Panc1 (cell line): Measurements from ENCODE around the gene ARAF. TPM values are rescaled to one million over a fixed set of nuclear protein-coding genes. Genes with fewer than 3 reads are reported as not detected.
A peak's percentile ranks its signal among the peaks of the same experiment; 100 is the strongest.

Experiments
- ATAC-seq: fragments of 200-7000 bp; cut with Tn5 transposase; 2 replicates; pipeline ENCODE4 v1.9.1; 2020; ENCODE audit warnings: mild to moderate bottlenecking, moderate library complexity
- BruUV-seq: library from RNA; stranded (reverse); fragments of 400-500 nt; replicated peaks from 2 replicates; lab custom pipeline; 2021; lab: Mats Ljungman, UMichigan
- CTCF ChIA-PET: fragments of 300-600 bp; sonication (Branson Sonifier 250); formaldehyde crosslinking; loops from one replicate; lab custom pipeline; 2022; ENCODE audit warnings: antibody characterized with exemption; lab: Charles Lee
- POLR2A ChIA-PET: fragments of 300-600 bp; sonication (Branson Sonifier 250); formaldehyde crosslinking; loops from one replicate; lab custom pipeline; 2022; ENCODE audit warnings: antibody characterized with exemption; lab: Charles Lee
- DNase-seq: peaks from one replicate; pipeline ENCODE4 v3.0.0-alpha.2; 2010; ENCODE audit warnings: low read depth, low spot score
- H3K27ac ChIP-seq: 2 replicates; pipeline ENCODE4 v1.5.1; 2011; ENCODE audit warnings: mild to moderate bottlenecking, low read length, inconsistent platforms
- H3K27me3 ChIP-seq: fragments of 200-500 bp; sonication (Bioruptor generic); 2 replicates; pipeline ENCODE4 v1.6.0; 2014; ENCODE audit warnings: low read length, inconsistent platforms; ENCODE audit not compliant: control insufficient read depth, insufficient read depth
- H3K36me3 ChIP-seq: fragments of 200-500 bp; sonication (Bioruptor generic); 2 replicates; pipeline ENCODE4 v1.5.1; 2014; ENCODE audit warnings: inconsistent platforms, mild to moderate bottlenecking, low read length, moderate library complexity; ENCODE audit not compliant: control insufficient read depth, insufficient read depth
- H3K4me1 ChIP-seq: 2 replicates; pipeline ENCODE4 v1.5.1; 2011; ENCODE audit warnings: inconsistent platforms, mild to moderate bottlenecking, low read length, moderate library complexity; ENCODE audit not compliant: control insufficient read depth, insufficient read depth
- H3K4me3 ChIP-seq, 2 experiments: 2 replicates each; pipeline ENCODE4 v1.5.1; 2011 to 2012; ENCODE audit warnings: low read depth in 2 of 2, low read length in 2 of 2, mild to moderate bottlenecking in 2 of 2, inconsistent platforms in 1 of 2, moderate library complexity in 1 of 2
- H3K9me3 ChIP-seq: fragments of 200-500 bp; sonication (Bioruptor generic); 2 replicates; pipeline ENCODE4 v1.5.1; 2014; ENCODE audit warnings: low read depth, mild to moderate bottlenecking, inconsistent platforms, low read length, moderate library complexity; ENCODE audit not compliant: control insufficient read depth, insufficient read depth
- POLR2AphosphoS5 ChIP-seq: IDR thresholded peaks from 2 replicates; pipeline ENCODE4 v1.6.1; 2012; ENCODE audit warnings: mild to moderate bottlenecking, low read depth, low read length, moderate library complexity
- SIN3A ChIP-seq: IDR thresholded peaks from 2 replicates; pipeline ENCODE4 v1.6.1; 2012; ENCODE audit warnings: low read depth, mild to moderate bottlenecking, low read length, moderate library complexity, borderline replicate concordance; ENCODE audit not compliant: insufficient read depth
- TCF7L2 ChIP-seq: IDR thresholded peaks from 2 replicates; pipeline ENCODE4 v1.6.1; 2011; ENCODE audit warnings: mild to moderate bottlenecking, low read depth, low read length, inconsistent platforms
- in situ Hi-C: cut with HindIII; loops from 2 replicates; pipeline ENCODE4 v1.10.0; 2016; ENCODE audit warnings: low sequenced_read_pairs, low pct_unique_long_range_greater_than_20kb
- intact Hi-C: fragments of 100-400 bp; cut with micrococcal nuclease; formaldehyde crosslinking; loops from one replicate; pipeline ENCODE4 v1.10.0; 2022; ENCODE audit not compliant: unreplicated experiment
- total RNA-seq: library from RNA; stranded (reverse); gene quantifications from one replicate; pipeline ENCODE4 v1.2.1, GENCODE V29; 2021; ENCODE audit not compliant: unreplicated experiment
- TF ChIP-seq, protein P1 (sequence below), 2 experiments: IDR thresholded peaks; 2 replicates each; pipeline ENCODE4 v1.6.1; 2011 to 2012; ENCODE audit warnings: low read depth in 2 of 2, control low read depth in 1 of 2, low read length in 1 of 2, mild to moderate bottlenecking in 1 of 2, moderate library complexity in 1 of 2; ENCODE audit not compliant: insufficient read depth in 1 of 2
- TF ChIP-seq, protein P2 (sequence below): fragments of 450-650 bp; IDR thresholded peaks from 2 replicates; pipeline ENCODE4 v1.5.1; 2017; ENCODE audit warnings: mild to moderate bottlenecking

Gene ARAF
- total RNA-seq, 1 experiment from 2014 or later = 87.9 TPM

DNA sequence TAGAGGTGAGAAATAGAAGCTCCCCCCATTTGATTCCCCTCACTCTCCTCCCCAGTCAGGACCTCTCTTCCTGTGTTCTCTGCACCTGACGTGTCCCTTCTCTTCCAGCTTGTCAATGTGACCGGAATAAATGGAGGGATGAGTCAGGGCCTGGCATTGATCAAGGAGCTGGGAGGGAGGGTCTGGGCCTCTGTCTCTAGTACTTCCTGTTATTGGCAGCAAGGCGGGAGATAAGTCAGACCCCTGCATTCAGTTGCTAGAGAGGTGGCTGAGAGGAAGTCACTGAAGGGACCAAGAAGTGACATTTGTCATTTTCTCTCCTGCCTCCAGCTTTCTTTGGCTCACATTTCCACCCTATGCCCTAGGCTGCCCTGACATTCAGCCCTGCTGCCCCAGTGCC, 42.9 kb upstream of the ARAF start:
- ChIA-PET CTCF (no interaction called here), POLR2A (interaction anchor here (0.7 kb wide), 1 partner anchor 174 kb away, joined by 9 read pairs; no protein-coding TSS in a partner anchor)
- H3K27ac ChIP-seq = no peak overlapping the region
- no peaks in the 10 kb centered on the region for H3K4me1 ChIP-seq
- H3K27me3 ChIP-seq = no peaks in the 10 kb centered on the region
- H3K9me3 ChIP-seq = no peaks in the 10 kb centered on the region
- in situ Hi-C loops (no loop called here), intact Hi-C loops (no loop called here)
- no peak for ATAC-seq
- no peak for DNase-seq
- H3K36me3 ChIP-seq = no peaks in the 10 kb centered on the region
- H3K4me3 ChIP-seq = no peak overlapping the region
- TF ChIP-seq TCF7L2 (no peak), SIN3A (no peak), POLR2AphosphoS5 (no peak)
- TF ChIP-seq, protein P1, sequence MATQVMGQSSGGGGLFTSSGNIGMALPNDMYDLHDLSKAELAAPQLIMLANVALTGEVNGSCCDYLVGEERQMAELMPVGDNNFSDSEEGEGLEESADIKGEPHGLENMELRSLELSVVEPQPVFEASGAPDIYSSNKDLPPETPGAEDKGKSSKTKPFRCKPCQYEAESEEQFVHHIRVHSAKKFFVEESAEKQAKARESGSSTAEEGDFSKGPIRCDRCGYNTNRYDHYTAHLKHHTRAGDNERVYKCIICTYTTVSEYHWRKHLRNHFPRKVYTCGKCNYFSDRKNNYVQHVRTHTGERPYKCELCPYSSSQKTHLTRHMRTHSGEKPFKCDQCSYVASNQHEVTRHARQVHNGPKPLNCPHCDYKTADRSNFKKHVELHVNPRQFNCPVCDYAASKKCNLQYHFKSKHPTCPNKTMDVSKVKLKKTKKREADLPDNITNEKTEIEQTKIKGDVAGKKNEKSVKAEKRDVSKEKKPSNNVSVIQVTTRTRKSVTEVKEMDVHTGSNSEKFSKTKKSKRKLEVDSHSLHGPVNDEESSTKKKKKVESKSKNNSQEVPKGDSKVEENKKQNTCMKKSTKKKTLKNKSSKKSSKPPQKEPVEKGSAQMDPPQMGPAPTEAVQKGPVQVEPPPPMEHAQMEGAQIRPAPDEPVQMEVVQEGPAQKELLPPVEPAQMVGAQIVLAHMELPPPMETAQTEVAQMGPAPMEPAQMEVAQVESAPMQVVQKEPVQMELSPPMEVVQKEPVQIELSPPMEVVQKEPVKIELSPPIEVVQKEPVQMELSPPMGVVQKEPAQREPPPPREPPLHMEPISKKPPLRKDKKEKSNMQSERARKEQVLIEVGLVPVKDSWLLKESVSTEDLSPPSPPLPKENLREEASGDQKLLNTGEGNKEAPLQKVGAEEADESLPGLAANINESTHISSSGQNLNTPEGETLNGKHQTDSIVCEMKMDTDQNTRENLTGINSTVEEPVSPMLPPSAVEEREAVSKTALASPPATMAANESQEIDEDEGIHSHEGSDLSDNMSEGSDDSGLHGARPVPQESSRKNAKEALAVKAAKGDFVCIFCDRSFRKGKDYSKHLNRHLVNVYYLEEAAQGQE (IDR thresholded peaks at IDR 0.05; ENCODE audit: insufficient read depth in 1 of 2, low read depth in 2 of 2, low read length in 1 of 2) = no peak
- TF ChIP-seq, protein P2, sequence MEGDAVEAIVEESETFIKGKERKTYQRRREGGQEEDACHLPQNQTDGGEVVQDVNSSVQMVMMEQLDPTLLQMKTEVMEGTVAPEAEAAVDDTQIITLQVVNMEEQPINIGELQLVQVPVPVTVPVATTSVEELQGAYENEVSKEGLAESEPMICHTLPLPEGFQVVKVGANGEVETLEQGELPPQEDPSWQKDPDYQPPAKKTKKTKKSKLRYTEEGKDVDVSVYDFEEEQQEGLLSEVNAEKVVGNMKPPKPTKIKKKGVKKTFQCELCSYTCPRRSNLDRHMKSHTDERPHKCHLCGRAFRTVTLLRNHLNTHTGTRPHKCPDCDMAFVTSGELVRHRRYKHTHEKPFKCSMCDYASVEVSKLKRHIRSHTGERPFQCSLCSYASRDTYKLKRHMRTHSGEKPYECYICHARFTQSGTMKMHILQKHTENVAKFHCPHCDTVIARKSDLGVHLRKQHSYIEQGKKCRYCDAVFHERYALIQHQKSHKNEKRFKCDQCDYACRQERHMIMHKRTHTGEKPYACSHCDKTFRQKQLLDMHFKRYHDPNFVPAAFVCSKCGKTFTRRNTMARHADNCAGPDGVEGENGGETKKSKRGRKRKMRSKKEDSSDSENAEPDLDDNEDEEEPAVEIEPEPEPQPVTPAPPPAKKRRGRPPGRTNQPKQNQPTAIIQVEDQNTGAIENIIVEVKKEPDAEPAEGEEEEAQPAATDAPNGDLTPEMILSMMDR = no peak
- BruUV-seq = no TSS peak

- DNase-seq = no peak
- CTCF ChIA-PET = interaction anchor here (1.0 to 1.4 kb wide), 3 partner anchors 26 to 332 kb away, joined by 3 to 7 read pairs (median 4); no protein-coding TSS in a partner anchor
These were observed 37.7 kb upstream of the ARAF start for GRCh38 chrX:47523297-47523696.

More at GRCh38 chrX:47523297-47523696, 37.7 kb upstream of the ARAF start:
- H3K4me3 ChIP-seq = peak overlapping the region; percentile 51 to 62
- H3K9me3 ChIP-seq = no peaks in the 10 kb centered on the region
- POLR2A ChIA-PET = no interaction called here
- in situ Hi-C loops (no loop called here), intact Hi-C loops (loop anchor here (1.0 to 10.0 kb wide), 2 partner anchors 26 to 328 kb away; partner anchors contain the start of gene UBA1)
- H3K36me3 ChIP-seq = no peaks in the 10 kb centered on the region
- peak; percentile 99 for ATAC-seq
- H3K4me1 ChIP-seq = no peaks in the 10 kb centered on the region
- TF ChIP-seq, protein P1 (IDR thresholded peaks at IDR 0.05; ENCODE audit: insufficient read depth in 1 of 2, low read depth in 2 of 2, low read length in 1 of 2) = peak in 1 of 2 experiments; percentile 41; a peak in 1 of 4 replicates
- peak; percentile 71; the same call in 1 of the 2 replicates for TF ChIP-seq SIN3A
- TF ChIP-seq, protein P2 = peak; percentile 92
- TF ChIP-seq POLR2AphosphoS5 = no peak
- no TSS peak for BruUV-seq
- H3K27me3 ChIP-seq = no peaks in the 10 kb centered on the region
- peak overlapping the region; percentile 54 for H3K27ac ChIP-seq
